GM21619 (cell line): ENCODE data around the gene SLC1A5.
A peak's percentile ranks its signal among the peaks of the same experiment; 100 is the strongest.
"Not testable (repeated sequence)": the region's sequence is repeated elsewhere in the genome, so short reads cannot be mapped to it uniquely, and the experiment has no call there.

Experiments used
- ATAC-seq: cut with Tn5 transposase; IDR thresholded peaks from one replicate; pipeline ENCODE4 v1.9.1; 2021; ENCODE audit not compliant: unreplicated experiment

Gene SLC1A5

DNA sequence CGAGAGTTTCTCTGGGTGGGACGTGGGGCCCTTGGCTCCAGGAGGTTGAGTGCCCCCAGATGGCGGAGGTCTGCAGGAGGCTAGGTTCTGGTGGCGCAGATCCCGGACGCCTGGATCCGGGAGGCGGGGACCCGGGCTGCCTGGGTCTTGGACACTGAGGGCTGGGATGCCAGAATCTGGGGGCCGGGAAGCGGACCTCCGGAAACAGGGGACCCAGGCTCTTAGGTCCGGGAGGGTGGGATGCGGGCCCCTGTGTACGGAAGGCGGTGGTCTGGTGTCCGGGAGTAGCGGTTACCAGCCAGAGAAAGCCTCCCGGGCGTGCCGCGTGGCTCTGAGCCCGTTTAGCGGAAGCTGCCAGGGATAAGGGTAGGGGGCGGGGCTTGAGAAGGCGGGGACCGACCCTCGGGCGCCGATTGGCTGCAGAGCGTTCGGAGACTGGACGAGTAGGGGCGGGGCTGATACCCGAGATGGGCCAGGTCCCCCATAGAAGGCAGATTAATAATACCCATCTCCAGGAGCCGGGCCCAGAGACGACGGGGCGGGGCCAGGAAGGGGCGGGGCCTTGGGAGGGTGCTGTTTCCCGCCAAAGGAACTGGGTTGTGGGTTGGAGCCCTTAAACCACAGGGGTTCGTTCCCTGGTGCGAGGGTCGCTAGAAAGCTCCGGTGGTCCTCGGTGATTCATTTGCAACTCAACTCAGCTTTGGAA, at the start of gene SLC1A5:
TSS of gene SLC1A5 (minus strand) at position 333 of the 706 bp plus-strand sequence. CDS start 629 bp downstream, outside the sequence.
- peak; percentile 44 for ATAC-seq

DNA sequence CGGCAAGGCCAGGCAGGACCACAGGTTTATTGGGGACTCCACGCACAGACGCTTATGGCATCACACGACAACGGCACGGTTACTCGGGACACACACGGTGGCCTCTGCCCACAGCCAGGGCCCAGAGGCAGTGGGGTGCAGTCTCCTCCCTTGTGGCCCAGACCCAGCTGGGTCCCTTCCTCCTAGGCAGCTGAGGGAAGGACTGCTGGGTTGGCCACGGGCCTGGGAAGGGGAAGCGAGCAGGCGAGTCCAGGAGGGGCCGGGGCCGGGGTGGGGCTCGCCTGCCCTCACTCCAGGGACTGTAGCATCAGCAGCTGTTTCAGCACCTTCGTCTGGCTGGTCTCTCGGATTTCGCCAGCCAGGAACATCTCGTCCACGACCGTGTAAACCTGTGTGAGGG, 49.8 kb upstream of the SLC1A5 start:
- no peak for ATAC-seq

DNA sequence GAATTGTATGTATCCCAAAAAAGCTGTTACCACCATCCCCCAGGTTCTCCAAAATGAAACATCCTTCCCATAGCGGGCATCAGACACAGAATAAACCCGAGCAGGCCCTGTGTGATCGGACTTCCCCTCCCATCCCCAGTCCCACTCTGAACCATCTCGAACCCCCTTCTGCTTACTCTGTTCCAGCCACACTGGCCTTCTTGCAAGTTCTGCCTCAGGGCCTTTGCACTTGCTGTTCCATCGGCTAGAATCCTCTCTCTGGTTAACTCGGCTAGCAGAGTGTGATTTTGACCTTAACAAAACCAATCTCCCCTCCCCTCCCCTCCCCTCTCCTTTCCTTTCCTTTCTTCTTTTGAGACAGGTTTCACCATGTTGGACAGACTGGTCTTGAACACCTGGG, 46.6 kb upstream of the SLC1A5 start:
- no peak for ATAC-seq

DNA sequence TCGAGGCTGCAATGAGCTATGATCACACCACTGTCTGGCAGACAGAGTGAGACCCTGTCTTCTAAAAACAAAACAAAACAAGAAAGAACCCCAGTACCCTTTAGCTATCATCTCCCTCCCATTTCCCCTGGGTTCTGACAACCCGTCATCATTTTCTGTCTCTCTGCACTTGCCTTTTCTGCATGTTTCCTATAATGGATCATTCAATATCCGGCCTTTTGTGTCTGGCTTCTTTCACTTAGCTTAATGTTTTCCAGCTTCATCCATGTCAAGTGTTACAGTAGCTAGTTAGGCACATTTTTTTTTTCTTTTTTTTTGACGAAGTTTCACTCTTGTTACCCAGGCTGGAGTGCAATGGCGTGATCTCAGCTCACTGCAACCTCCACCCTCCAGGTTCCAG, 45.7 kb upstream of the SLC1A5 start:
- no peak for ATAC-seq

DNA sequence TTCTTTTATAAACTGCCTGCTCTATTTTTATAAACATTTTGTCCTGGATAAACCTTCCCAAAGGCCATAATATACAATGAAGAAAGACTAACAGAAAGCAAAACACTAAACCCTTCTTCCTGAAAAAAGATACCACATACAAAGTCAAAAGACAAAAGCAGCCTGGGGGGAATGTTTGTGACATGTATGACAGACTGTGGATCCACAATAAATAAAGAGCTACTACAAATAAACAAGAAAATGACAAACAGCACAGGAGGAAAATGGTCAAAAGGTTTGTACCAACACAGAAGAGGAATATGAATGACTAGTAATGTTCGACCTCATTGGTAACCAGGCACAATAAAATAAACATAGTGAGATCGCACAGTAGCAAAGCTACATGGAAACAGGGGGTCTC, 42.5 kb upstream of the SLC1A5 start:
- ATAC-seq = no peak

DNA sequence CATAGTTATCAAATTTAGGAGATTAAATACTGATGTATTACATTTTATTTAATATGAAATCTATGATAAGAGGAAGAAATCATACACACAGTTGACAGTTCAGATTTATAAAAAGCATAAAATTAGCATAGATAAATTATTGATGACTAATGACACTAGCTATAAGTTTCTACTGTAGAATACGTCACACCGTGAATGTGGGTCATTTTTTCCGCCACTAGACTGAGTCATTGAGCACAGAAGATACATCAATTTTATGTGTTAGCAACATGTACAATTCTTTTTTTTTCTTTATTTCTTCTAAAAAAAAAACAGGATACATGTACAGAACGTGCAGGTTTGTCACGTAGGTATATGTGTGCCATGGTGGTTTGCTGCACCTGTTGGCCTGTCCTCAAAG, 40.1 kb upstream of the SLC1A5 start:
- ATAC-seq = no peak

DNA sequence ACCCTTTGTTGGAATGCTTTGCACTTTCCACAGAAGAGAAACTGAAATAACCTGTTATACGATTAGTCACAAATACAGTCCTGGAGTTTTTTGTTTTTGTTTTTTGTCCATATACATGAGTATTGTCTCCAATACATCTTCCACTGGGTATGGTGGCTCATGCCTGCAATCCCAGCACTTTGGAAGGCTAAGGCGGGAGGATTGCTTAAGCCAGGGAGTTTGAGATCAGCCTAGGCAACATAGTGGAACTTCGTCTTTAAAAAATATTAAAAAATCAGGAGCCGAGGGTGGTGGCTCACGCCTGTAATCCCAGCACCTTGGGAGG, 37.3 kb upstream of the SLC1A5 start:
- no peak for ATAC-seq

DNA sequence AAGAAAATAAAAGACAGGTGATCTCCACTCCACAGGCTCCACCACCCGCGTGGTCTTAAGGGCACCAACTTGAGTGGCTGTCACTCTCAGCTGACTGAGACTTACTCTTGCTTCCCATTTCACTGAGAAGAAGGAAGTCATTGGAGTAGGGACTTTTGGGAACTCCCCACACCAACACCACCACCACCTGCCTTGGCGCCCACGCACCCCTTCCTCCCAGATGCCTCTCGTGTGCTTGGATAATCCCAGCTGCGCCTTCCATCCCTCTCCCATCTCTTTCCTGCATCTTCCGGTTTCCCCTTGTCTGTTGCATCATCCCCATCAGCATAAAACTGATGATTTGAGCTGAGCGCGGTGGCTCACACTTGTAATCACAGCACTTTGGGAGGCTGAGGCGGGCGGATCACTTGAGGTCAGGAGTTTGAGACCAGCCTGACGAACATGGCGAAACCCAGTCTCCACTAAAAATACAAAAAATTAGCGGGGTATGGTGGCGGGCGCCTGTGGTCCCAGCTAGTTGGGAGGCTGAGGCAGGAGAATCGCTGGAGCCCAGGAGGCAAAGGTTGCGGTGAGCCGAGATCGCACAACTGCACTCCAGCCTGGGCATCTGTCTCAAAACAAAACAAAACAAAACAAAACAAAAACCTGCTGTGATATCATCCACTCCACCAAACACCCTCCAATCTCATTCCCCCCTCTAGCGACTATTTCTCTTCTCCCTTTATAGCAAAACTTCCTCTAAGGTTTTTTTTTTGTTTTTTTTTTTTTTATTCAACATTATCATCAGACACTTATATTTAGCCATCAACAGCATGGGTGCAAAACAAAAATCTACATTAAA, 36.7 kb upstream of the SLC1A5 start:
- ATAC-seq = no peak

DNA sequence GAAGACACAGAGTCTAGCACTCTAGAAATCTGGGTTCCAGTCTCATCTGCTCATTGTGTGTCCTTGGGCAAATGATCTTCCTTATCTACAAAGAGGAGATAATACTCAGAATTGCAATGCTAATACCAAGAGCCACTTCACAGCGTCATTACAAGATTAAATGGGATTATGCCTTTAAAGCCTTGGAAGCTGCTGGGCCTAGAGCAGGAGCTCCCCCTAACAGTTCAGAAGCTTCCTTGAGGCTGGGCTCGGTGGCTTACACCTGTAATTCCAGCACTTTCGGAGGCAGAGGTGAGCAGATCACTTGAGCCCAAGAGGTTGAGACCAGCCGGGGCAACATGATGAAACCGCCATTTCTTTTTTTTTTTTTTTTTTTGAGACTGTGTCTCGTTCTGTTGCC, 34.7 kb upstream of the SLC1A5 start:
- no peak for ATAC-seq

DNA sequence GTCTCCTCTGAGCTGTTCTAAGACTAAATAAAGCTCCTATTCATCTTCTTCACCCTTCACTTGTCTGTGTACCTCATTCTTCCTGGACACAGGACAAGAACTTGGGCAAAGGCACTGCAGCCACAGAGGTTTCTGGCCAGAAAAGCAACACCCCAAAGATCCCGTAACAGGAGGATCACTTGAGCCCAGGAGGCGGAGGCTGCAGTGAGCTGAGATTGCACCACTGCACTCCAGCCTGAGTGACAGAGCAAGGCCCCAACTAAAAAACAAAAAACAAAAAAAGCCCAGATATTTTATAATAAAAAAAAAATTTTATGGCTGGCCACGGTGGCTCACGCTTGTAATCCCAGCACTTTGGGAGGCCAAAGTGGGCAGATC, 34.0 kb upstream of the SLC1A5 start:
- ATAC-seq = not testable (repeated sequence)

DNA sequence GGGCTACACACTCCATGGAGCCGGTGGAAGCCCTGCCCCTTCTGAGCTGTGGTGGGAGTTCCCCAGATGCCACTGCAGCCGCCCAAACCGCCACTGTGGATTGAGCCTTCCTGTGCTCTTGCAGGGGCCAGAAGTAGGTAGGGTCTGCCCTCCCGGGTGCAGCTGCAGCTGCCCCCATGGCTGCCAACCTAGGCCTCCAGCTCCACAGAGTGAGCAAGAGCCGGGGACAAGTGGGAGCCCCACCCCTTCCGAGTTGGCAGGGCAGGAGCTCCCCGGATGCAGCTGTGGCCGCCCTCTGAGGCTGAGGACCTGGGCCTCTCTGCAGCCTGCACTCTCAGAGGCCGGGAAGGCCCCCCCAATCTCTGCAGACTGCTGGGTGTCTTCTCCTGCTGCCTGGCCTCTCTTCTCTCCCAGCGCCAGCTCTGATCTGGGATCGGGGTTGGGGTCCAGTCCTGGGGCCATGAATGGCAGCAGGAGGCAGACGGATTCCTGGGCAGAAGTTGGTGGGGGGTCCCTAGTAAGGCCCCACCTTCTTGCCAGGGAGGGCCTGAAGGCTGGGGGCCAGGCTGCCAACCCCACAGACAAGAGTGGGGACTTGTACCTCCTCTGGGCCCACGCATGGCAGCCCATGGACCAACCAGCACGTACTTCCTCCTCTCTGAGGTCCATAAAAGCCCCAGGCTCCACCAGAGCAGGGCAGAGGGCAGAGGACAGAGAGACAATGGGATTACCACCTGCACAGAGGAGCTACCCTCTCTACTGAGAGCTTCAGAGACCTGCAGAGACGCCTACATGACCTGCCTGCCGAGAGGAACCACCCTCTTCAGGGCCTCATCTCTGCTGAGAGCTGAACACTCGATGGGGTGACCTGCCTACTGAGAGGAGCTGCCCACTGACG, 33.4 kb upstream of the SLC1A5 start:
- no peak for ATAC-seq

DNA sequence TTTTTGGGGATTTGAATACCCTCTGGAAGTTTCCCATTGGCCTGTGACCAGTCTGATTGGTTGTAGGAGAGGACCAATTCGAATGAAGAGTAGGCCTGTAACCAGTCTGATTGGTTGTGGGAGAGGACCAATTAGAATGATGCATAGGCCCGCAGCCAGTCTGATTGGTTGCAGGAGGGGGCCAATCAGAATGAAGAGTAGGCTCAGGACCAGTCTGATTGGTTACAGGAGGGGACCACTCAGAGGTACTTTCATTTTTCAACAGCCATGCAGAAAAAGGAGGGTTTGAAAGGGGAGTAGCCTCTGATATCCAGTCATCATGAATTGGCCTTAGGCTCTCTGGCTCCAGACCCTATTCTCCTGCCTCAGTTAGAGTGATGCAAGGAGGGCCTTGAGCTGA, 30.4 kb upstream of the SLC1A5 start:
- no peak for ATAC-seq

DNA sequence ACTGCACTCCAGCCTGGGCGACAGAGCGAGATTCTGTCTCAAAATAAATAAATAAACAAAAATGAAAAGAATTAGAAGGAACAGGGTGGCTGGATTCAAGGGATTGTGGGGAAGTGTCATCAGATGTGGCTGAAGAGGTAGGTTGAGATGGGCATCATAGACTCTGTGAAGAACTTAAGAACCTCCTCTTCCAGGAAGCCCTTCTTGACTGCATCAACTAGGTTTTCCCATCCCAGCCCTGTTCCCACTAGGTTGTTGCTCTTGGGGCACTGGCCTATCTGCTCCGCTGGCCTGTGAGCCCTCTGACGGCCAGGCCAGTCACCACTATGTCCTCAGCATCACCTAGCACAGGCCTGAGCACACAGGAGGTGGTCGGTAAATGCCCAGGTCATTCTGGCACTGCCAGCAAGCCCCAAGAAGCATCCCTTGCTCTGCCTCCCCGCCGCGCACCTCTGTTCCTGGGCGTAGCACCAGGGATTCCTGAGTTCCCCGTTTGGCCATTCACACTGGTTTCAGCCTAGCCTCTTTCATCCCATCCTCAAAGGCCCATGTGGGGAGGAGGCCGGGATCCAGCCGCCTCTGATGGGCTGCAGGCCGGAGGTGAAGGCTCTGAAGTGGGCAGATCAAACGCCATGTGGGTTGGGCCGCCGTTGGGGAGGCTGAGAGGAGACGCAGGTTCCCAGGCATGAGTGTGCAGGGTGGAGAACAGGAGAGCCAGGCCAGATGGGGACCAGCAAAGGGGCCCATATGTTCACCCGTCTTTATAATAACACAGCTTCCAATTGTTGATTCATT, 27.6 kb upstream of the SLC1A5 start:
- no peak for ATAC-seq

DNA sequence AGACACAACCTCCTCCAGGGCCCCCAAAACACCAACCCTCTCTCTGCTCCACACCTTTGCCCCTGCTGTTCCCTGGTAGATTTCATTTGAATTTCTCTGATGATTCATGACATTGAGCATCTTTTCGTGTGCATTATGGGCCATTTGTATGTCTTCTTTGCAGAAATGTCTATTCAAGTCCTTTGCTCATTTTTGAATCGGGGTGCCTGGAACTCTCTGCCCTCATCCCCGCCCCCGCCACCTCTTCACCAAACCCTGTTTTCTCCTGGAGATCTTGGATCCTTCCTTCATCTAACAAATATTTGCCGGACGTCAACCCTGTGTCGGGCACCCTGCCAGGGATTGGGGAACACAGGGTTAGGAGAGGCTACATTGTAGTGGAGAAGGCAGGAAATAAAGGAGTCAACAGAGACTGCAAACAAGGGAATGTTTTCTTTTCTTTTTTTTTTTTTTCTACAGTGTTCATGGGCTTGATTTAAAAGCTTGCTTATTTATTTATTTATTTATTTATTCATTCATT, 25.5 kb upstream of the SLC1A5 start:
- no peak for ATAC-seq

DNA sequence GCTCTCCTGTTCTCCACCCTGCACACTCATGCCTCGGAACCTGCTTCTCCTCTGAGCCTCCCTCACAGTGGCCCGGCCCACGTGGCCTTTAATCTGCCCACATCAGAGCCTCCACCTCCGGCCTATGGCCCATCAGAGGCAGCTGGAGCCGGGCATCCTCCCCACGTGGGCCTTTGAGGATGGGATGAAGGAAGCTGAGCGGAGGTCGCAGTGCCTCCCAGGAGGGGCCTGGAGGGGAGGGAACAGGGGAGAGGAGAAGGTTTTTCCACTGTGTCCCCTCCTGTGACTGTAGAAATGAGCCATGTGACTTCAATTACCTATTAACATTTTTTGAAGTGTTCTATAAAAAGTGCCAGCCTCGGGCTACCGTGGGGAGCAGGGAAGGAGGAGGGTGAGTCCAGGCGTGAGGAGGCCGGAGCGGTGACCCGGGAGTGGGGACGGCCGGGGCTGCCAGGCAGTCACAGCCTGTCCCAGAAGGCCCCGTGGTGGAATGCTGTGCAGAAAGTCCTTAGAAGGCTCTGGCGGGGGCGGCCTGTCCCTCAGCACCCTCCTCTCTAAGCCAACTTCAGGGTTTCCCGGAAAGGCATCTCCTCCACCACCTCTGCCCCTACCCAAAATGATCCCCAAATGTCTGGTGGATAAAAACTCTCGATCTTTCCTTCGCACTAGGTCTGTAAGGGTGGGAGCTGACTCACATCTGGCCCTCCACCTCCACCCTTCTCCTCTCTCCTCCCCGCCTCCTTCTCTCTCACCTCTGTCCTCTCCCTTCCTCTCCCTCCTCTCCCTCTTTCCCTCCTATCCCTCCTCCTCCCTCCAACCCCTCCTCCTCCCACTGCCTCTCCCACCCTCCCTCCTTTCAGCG, 24.8 kb upstream of the SLC1A5 start:
- no peak for ATAC-seq

DNA sequence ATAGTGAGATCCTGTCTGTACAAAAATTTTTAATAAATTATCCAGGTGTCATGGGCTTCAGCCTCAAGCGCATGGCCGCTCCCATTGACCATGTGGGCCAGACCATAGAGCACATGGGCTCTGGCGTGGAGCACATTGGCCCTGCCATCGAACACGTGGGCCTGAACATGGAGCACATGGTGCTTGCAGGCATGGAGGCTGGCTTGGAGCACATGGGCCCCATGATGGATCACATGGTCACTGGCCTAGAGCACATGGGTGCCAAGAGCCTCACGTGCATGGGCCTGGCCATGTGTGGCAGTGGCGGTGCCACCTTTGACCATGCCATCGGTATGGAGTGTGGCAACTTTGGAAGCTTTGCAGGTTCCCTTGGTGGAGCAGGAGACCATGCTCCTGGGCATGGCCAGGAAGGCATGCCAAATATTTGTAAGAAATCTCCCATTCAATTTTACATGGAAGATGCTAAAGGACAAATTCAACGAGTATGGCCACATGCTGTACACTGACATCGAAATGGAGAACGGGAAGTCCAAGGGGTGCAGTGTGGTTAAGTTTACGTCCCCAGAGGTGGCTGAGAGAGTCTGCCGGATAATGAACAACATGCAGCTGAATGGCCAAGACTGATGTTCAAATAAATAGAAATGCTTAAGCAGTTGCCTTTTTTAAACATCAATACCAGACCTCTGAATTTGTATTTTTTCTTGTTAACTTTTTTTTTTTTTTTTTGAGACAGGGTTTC, 21.3 kb upstream of the SLC1A5 start:
- no peak for ATAC-seq

DNA sequence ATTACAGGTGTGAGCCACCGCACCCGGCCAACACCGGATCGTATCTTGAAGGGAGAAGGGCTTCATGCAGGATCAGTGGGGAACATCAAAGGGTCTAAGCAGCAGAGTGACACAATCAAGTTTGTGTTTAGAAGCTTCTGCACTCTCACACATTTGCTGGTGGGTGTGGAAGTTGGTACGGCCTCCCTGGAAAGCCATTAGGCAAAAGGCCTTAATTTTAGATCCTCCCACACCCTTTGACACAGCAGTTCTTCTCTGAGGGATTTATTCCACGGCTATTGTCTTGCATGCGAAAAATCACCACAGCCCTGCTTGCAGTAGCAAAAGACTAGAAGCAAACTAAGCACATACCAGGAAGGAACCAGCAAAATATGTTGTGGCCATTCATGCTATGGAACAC, 18.3 kb upstream of the SLC1A5 start:
- ATAC-seq = no peak

DNA sequence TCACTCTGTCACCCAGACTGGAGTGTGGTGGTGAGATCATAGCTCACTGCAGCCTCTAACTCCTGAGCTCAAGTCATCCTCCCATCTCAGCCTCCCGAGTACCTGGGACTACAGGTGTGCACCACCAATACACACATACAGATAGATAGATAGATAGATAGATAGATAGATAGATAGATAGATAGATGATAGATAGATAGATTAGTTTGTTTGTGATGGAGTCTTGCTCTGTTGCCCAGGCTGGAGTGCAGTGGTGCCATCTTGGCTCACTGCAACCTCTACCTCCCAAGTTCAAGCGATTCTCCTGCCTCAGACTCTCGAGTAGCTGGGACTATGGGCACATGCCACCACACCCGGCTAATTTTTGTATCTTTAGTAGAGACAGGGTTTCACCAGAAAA, 16.0 kb upstream of the SLC1A5 start:
- ATAC-seq = not testable (repeated sequence)

DNA sequence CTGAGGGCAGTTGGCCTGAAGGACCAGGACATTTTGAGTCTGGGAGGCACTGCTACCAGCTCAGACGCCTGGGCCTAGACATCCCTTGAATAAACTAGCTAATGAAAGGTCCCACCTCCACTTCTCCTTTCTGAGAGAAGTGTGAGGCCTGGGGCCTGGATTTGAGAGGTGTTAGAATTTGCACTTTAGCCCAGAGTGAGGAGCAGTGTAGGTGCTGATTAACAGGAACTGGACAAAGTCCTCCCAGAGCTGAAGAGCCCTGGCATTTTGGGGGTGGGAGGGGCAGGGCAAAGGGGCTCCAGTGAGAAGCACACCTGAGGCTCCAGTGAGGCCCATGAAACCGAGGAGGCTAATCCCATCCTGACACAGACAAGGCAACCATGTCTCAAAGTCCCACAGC, 15.2 kb upstream of the SLC1A5 start:
- no peak for ATAC-seq
